HepG2 (cell line): ENCODE results near the gene PLPP3. TPM values are rescaled to one million over a fixed set of nuclear protein-coding genes. Genes with fewer than 3 reads are reported as not detected.
A peak's percentile ranks its signal among the peaks of the same experiment; 100 is the strongest.

ENCODE experiments used
- ERF ChIP-seq: IDR thresholded peaks from 2 replicates; pipeline ENCODE4 v1.6.1; 2018; ENCODE audit warnings: missing biosample characterization, missing genetic modification reagents
- HNF1B ChIP-seq: sonication (generic); formaldehyde crosslinking; IDR thresholded peaks from 2 replicates; pipeline ENCODE4 v1.5.1; 2020; ENCODE audit warnings: mild to moderate bottlenecking, moderate library complexity, missing genetic modification reagents
- NCOR1 ChIP-seq: fragments of 200-600 bp; sonication (generic); IDR thresholded peaks from 2 replicates; pipeline ENCODE4 v1.7.0; 2017; ENCODE audit warnings: antibody characterized with exemption, low read length, borderline replicate concordance
- PAWR ChIP-seq: sonication (generic); formaldehyde crosslinking; IDR thresholded peaks from 2 replicates; pipeline ENCODE4 v1.4.0; 2020; ENCODE audit warnings: missing genetic modification reagents, mild to moderate bottlenecking, borderline replicate concordance
- RFX5 ChIP-seq: IDR thresholded peaks from 2 replicates; pipeline ENCODE4 v1.6.1; 2011; ENCODE audit warnings: low read depth, low read length, improper control_type of control experiment
- ZNF407 ChIP-seq: sonication (generic); formaldehyde crosslinking; IDR thresholded peaks from one replicate; pipeline ENCODE4 v1.5.1; 2020; ENCODE audit warnings: mild to moderate bottlenecking, missing genetic modification reagents; ENCODE audit errors: not compliant biosample characterization
- ZNF564 ChIP-seq: sonication (generic); formaldehyde crosslinking; IDR thresholded peaks from 2 replicates; pipeline ENCODE4 v1.8.1; 2023; ENCODE audit warnings: mild to moderate bottlenecking, missing genetic modification reagents
- ZNF607 ChIP-seq: sonication (generic); formaldehyde crosslinking; IDR thresholded peaks from 2 replicates; pipeline ENCODE4 v1.5.1; 2020; ENCODE audit warnings: missing genetic modification reagents, mild to moderate bottlenecking, borderline replicate concordance
- polyA plus RNA-seq, 8 experiments: library from polyadenylated mRNA; depleted of rRNA in 3 of 8; stranded (reverse) in 7 of 8; unstranded in 1 of 8; fragments of >200 nt; fragmentation: Illumina TruSeq in 4 of 8; extraction: Trizol in 4 of 8; gene quantifications; 2 replicates each; pipeline versions ENCODE4 v1.2.1 to v1.2.3, GENCODE V29; 2011 to 2016; ENCODE audit warnings: low read depth in 4 of 8, missing spikeins in 1 of 8, mixed read lengths in 1 of 8; ENCODE audit not compliant: insufficient read depth in 1 of 8
- total RNA-seq, 5 experiments: library from RNA; depleted of rRNA; stranded (reverse); fragments of >200 nt; fragmentation: Illumina TruSeq; extraction: Trizol; gene quantifications; 2 replicates each; pipeline ENCODE4 v1.2.3, GENCODE V29; 2016; ENCODE audit warnings: low read depth in 1 of 5
- TF ChIP-seq, protein P1 (sequence below): sonication (generic); formaldehyde crosslinking; IDR thresholded peaks from 2 replicates; pipeline ENCODE4 v1.5.0; 2020; ENCODE audit warnings: mild to moderate bottlenecking, missing genetic modification reagents, borderline replicate concordance
- TF ChIP-seq, protein P2 (sequence below): sonication (generic); formaldehyde crosslinking; IDR thresholded peaks from 2 replicates; pipeline ENCODE4 v1.9.0; 2021; ENCODE audit warnings: missing genetic modification reagents, mild to moderate bottlenecking, borderline replicate concordance

Gene PLPP3
- total and polyA plus RNA-seq, 2 of the 13 experiments (the other 11 are each of a cell fraction or from before 2014, with no cell fraction given), result 49.7 to 65.8 TPM

DNA sequence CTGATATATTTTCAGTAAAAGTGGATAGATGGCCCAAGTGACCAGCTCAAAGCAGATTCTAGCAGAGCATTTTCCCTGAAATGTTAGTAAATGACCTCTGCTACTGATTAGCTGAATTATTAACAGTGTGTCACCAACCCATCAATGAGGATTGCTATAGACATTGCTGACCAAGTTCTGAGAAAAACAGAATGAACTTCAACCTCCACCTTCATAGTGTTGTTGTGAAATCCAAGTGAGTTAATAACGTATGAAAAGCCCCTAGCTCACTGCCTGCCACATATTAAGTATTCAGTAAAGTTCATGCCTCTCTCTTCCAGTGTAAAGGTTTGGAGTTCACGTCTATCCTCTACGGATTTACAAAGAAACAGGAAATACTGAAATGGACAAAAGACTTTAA lies 15.8 kb downstream of the PLPP3 start (continued):
- TF ChIP-seq, protein P1, sequence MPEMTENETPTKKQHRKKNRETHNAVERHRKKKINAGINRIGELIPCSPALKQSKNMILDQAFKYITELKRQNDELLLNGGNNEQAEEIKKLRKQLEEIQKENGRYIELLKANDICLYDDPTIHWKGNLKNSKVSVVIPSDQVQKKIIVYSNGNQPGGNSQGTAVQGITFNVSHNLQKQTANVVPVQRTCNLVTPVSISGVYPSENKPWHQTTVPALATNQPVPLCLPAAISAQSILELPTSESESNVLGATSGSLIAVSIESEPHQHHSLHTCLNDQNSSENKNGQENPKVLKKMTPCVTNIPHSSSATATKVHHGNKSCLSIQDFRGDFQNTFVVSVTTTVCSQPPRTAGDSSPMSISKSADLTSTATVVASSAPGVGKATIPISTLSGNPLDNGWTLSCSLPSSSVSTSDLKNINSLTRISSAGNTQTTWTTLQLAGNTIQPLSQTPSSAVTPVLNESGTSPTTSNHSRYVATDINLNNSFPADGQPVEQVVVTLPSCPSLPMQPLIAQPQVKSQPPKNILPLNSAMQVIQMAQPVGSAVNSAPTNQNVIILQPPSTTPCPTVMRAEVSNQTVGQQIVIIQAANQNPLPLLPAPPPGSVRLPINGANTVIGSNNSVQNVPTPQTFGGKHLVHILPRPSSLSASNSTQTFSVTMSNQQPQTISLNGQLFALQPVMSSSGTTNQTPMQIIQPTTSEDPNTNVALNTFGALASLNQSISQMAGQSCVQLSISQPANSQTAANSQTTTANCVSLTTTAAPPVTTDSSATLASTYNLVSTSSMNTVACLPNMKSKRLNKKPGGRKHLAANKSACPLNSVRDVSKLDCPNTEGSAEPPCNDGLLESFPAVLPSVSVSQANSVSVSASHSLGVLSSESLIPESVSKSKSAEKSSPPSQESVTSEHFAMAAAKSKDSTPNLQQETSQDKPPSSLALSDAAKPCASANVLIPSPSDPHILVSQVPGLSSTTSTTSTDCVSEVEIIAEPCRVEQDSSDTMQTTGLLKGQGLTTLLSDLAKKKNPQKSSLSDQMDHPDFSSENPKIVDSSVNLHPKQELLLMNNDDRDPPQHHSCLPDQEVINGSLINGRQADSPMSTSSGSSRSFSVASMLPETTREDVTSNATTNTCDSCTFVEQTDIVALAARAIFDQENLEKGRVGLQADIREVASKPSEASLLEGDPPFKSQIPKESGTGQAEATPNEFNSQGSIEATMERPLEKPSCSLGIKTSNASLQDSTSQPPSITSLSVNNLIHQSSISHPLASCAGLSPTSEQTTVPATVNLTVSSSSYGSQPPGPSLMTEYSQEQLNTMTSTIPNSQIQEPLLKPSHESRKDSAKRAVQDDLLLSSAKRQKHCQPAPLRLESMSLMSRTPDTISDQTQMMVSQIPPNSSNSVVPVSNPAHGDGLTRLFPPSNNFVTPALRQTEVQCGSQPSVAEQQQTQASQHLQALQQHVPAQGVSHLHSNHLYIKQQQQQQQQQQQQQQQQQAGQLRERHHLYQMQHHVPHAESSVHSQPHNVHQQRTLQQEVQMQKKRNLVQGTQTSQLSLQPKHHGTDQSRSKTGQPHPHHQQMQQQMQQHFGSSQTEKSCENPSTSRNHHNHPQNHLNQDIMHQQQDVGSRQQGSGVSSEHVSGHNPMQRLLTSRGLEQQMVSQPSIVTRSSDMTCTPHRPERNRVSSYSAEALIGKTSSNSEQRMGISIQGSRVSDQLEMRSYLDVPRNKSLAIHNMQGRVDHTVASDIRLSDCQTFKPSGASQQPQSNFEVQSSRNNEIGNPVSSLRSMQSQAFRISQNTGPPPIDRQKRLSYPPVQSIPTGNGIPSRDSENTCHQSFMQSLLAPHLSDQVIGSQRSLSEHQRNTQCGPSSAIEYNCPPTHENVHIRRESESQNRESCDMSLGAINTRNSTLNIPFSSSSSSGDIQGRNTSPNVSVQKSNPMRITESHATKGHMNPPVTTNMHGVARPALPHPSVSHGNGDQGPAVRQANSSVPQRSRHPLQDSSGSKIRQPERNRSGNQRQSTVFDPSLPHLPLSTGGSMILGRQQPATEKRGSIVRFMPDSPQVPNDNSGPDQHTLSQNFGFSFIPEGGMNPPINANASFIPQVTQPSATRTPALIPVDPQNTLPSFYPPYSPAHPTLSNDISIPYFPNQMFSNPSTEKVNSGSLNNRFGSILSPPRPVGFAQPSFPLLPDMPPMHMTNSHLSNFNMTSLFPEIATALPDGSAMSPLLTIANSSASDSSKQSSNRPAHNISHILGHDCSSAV (CRISPR knock-in tag), result no peak
- no peak for TF ChIP-seq PAWR (CRISPR knock-in tag)
- peak; percentile 72; the same call in 1 of the 2 replicates for TF ChIP-seq NCOR1
- TF ChIP-seq, protein P2, sequence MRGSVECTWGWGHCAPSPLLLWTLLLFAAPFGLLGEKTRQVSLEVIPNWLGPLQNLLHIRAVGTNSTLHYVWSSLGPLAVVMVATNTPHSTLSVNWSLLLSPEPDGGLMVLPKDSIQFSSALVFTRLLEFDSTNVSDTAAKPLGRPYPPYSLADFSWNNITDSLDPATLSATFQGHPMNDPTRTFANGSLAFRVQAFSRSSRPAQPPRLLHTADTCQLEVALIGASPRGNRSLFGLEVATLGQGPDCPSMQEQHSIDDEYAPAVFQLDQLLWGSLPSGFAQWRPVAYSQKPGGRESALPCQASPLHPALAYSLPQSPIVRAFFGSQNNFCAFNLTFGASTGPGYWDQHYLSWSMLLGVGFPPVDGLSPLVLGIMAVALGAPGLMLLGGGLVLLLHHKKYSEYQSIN (CRISPR knock-in tag), result no peak
- TF ChIP-seq RFX5, result no peak
- TF ChIP-seq ZNF607 (CRISPR knock-in tag), result no peak
- no peak for TF ChIP-seq ZNF407 (CRISPR knock-in tag)
- TF ChIP-seq ERF (CRISPR knock-in tag), result peak; percentile 61; the same call in 1 of the 2 replicates
- no peak for TF ChIP-seq ZNF564 (CRISPR knock-in tag)
- TF ChIP-seq HNF1B, result peak; percentile 76; the same call in 1 of the 2 replicates
